Activated T-cell treated with anti-CD3 and anti-CD28 coated beads for 48 hours (primary cell): ENCODE data around the gene ATRAID.
"Not testable (repeated sequence)": the region's sequence is repeated elsewhere in the genome, so short reads cannot be mapped to it uniquely, and the experiment has no call there.

Experiments
- DNase-seq: peaks from one replicate; pipeline ENCODE4 v3.0.0-alpha.2; 2020; ENCODE audit warnings: low read depth

Gene ATRAID

GRCh38 chr2:27194538-27195354 lies 17.1 kb upstream of the ATRAID start:
- no peak for DNase-seq

GRCh38 chr2:27195799-27196198 lies 16.0 kb upstream of the ATRAID start:
- DNase-seq = not testable (repeated sequence)

- DNase-seq = not testable (repeated sequence)
Measured at GRCh38 chr2:27198068-27198467, 13.8 kb upstream of the ATRAID start.

- DNase-seq = no peak
Measured at GRCh38 chr2:27198627-27199026, 13.2 kb upstream of the ATRAID start.

GRCh38 chr2:27199241-27199640 lies 12.6 kb upstream of the ATRAID start:
- no peak for DNase-seq

GRCh38 chr2:27201675-27202074 lies 10.2 kb upstream of the ATRAID start:
- no peak for DNase-seq

GRCh38 chr2:27202854-27203253 lies 9.0 kb upstream of the ATRAID start:
- no peak for DNase-seq

GRCh38 chr2:27203741-27204140 lies 8.1 kb upstream of the ATRAID start:
- DNase-seq = no peak

GRCh38 chr2:27204566-27204965 lies 7.3 kb upstream of the ATRAID start:
- no peak for DNase-seq

- DNase-seq = no peak
Measured at GRCh38 chr2:27205206-27205605, 6.6 kb upstream of the ATRAID start.

- DNase-seq = no peak
Measured at GRCh38 chr2:27206346-27206745, 5.5 kb upstream of the ATRAID start.

- DNase-seq = no peak
Measured at GRCh38 chr2:27208486-27209050, 3.3 kb upstream of the ATRAID start.

- DNase-seq = no peak
Measured at GRCh38 chr2:27209621-27210401, 2.0 kb upstream of the ATRAID start.

GRCh38 chr2:27211241-27211942 lies 449 bp upstream of the ATRAID start:
- no peak for DNase-seq

GRCh38 chr2:27212626-27213471 lies 1.0 kb downstream of the ATRAID start:
- DNase-seq = no peak

GRCh38 chr2:27214941-27215340 lies 3.1 kb downstream of the ATRAID start:
- DNase-seq = no peak

- no peak for DNase-seq
Measured at GRCh38 chr2:27216416-27217137, 4.7 kb downstream of the ATRAID start.

- DNase-seq = peak; percentile 92
Measured at GRCh38 chr2:27217173-27218121, 5.6 kb downstream of the ATRAID start, which contains the start of gene CAD. TSS of gene CAD (plus strand) at chr2:27217369. CDS start at chr2:27217552, 183 bp downstream.

GRCh38 chr2:27218614-27219013 lies 6.8 kb downstream of the ATRAID start:
- no peak for DNase-seq
